Measurements from ENCODE around the gene SDK1. TPM values are rescaled to one million over a fixed set of nuclear protein-coding genes. Genes with fewer than 3 reads are reported as not detected.

Gene SDK1
- total and polyA plus RNA-seq, 2 experiments from 2014 or later = 2.1 to 10.0 TPM

GRCh38 chr7:4308205-4308590 is 1007.1 kb downstream of the SDK1 start:
- no peaks in the 10 kb centered on the region for H4K20me1 ChIP-seq (replicated peaks; ENCODE audit: insufficient read depth)
- H3K79me2 ChIP-seq (replicated peaks; ENCODE audit: insufficient read depth) = no peaks in the 10 kb centered on the region
- Mint-ChIP-seq H3K4me3 (no peak overlapping the region), H3K4me1 (no peaks in the 10 kb centered on the region; the same call in 2 of the 3 replicates), H3K27ac (no peak overlapping the region), H3K36me3 (ENCODE audit: low read depth) (peaks cover 18% of the 10 kb centered on the region; the same call in 2 of the 3 replicates), H3K27me3 (ENCODE audit: insufficient read depth, low read depth, poor library complexity) (peaks cover 9% of the 10 kb centered on the region), H3K9me3 (peaks cover 85% of the 10 kb centered on the region)
- no peaks in the 10 kb centered on the region for H3K27me3 ChIP-seq (ENCODE audit: insufficient read depth)
- no peak overlapping the region for H2AFZ ChIP-seq
- no peak overlapping the region for H3K4me3 ChIP-seq
- H3K9me2 ChIP-seq (ENCODE audit: insufficient read depth) = no peaks in the 10 kb centered on the region
- no peaks in the 10 kb centered on the region for H3F3A ChIP-seq (replicated peaks; ENCODE audit: low read depth)
- H3K4me2 ChIP-seq = no peak overlapping the region
- no peaks in the 10 kb centered on the region for H3K4me1 ChIP-seq (ENCODE audit: insufficient read depth)
- TF ChIP-seq EZH2 (IDR thresholded peaks at IDR 0.05; ENCODE audit: low read depth, unreplicated experiment) (no peak), JUNB (IDR thresholded peaks at IDR 0.05; ENCODE audit: unreplicated experiment) (no peak), ZNF331 (CRISPR knock-in tag; IDR thresholded peaks at IDR 0.05; ENCODE audit: low read depth) (no peak), REST (IDR thresholded peaks at IDR 0.05; ENCODE audit: unreplicated experiment) (no peak), STAT1 (IDR thresholded peaks at IDR 0.05; ENCODE audit: unreplicated experiment) (no peak), ZNF114 (CRISPR knock-in tag; IDR thresholded peaks at IDR 0.05) (no peak), ETS1 (IDR thresholded peaks at IDR 0.05) (no peak), NANOG (IDR thresholded peaks at IDR 0.05; ENCODE audit: borderline replicate concordance) (no peak), POLR2AphosphoS5 (IDR thresholded peaks at IDR 0.05; ENCODE audit: low read depth) (no peak), CREB1 (CRISPR knock-in tag; IDR thresholded peaks at IDR 0.05; ENCODE audit: low read depth) (no peak), ZNF462 (CRISPR knock-in tag; IDR thresholded peaks at IDR 0.05) (no peak), EZH2phosphoT487 (IDR thresholded peaks at IDR 0.05; ENCODE audit: unreplicated experiment) (no peak), CTCF (conservative IDR thresholded peaks at IDR 0.05; ENCODE audit: low read depth in 2 of 2) (no peak)
- H3K36me3 ChIP-seq (ENCODE audit: insufficient read depth) = no peaks in the 10 kb centered on the region
- H3K27ac ChIP-seq (ENCODE audit: low read depth) = no peak overlapping the region
- no peak for DNase-seq (ENCODE audit: low spot score)
- ATAC-seq = peak; percentile 40

Data from GM23338 (cell line).